Measurements from ENCODE around the gene SLC4A3.

- no peak for TF ChIP-seq CTCF (IDR thresholded peaks at IDR 0.05)
- no peak for TF ChIP-seq EZH2 (IDR thresholded peaks at IDR 0.05)
- no peak for TF ChIP-seq EZH2phosphoT487 (IDR thresholded peaks at IDR 0.05)
Measured at GRCh38 chr2:219634951-219635751, 7.7 kb downstream of the SLC4A3 start.

All from neural progenitor cell (in vitro differentiated cells).